AG04449 (cell line): ENCODE data around the gene PLA2G5.

Source experiments
- CTCF ChIA-PET: fragments of 350-600 bp; formaldehyde crosslinking; extraction: SDS; loops from one replicate; lab custom pipeline; 2021; ENCODE audit warnings: antibody characterized with exemption; lab: Yijun Ruan, JAX
- POLR2A ChIA-PET: fragments of 400-600, 350-600 bp; formaldehyde crosslinking; extraction: SDS; loops from one replicate; lab custom pipeline; 2020; ENCODE audit warnings: antibody characterized with exemption, inconsistent platforms; lab: Yijun Ruan, JAX
- DNase-seq: peaks from one replicate; pipeline ENCODE4 v3.0.0-alpha.2; 2010; ENCODE audit warnings: low read depth, low spot score
- H3K4me3 ChIP-seq: 2 replicates; pipeline ENCODE4 v1.5.1; 2011; ENCODE audit warnings: low read depth, mild to moderate bottlenecking, control low read depth, low read length
- CTCF ChIP-seq: IDR thresholded peaks from one replicate; pipeline ENCODE4 v1.5.1; 2011; ENCODE audit warnings: mild to moderate bottlenecking, moderate library complexity, low read length, control low read depth, inconsistent platforms; ENCODE audit not compliant: insufficient read depth; ENCODE audit errors: missing control alignments

PLA2G5 gene

GRCh38 chr1:20072771-20073170 is 2.8 kb downstream of the PLA2G5 start:
- no peak overlapping the region for H3K4me3 ChIP-seq
- no peak for TF ChIP-seq CTCF
- ChIA-PET CTCF (no interaction called here), POLR2A (no interaction called here)
- DNase-seq = no peak

DNA sequence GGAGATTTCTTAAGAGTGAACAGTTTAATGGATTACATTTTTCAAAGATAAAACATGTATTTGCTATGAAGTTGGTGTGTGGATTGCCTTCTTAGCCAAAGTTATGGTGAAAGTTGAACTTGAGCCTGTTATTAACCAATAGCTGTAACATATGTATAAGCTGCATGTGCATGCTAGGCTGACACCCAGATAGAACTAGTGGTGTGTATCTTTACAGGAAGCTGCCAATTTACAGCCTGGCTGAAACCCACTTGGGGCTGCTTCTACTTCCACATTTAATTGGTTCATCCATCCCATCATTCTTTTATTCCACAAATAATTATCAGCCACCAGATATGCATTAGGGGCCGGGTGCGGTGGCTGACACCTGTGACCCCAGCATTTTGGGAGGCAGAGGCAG is 3.3 kb downstream of the PLA2G5 start:
- TF ChIP-seq CTCF = no peak
- CTCF ChIA-PET = no interaction called here
- DNase-seq = no peak
- no peak overlapping the region for H3K4me3 ChIP-seq
- POLR2A ChIA-PET = no interaction called here

- DNase-seq = no peak
- POLR2A ChIA-PET = no interaction called here
- TF ChIP-seq CTCF = no peak
- CTCF ChIA-PET = interaction anchor here (1.0 to 1.1 kb wide), 2 partner anchors 9 to 410 kb away, joined by 3 read pairs; no protein-coding TSS in a partner anchor
- H3K4me3 ChIP-seq = no peak overlapping the region
These were observed 4.2 kb downstream of the PLA2G5 start for GRCh38 chr1:20074055-20074724.

DNA sequence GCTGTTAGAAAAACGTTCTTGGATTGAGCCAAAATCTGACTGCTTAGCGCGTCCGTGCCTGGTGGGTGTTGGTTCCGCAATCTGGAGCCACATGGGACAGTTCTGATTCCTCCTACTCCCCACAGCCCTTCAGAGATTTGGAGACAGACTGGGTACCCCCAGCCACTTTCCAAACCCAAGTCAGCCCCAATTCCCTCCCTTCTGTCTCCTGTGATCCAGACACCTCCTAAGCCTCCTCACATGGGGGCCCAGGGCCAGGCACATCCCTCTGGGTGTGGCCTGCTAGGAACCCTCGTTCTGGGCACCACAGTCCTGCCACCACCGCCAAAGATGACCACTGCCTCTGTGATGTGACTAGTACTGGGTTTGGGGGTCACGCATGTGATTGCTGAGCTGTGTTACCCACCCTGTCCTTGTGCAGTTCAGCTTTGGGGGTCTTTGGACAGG is 4.8 kb downstream of the PLA2G5 start:
- no peak overlapping the region for H3K4me3 ChIP-seq
- DNase-seq = no peak
- ChIA-PET CTCF (interaction anchor here (1.0 to 1.2 kb wide), 4 partner anchors 9 to 409 kb away, joined by 3 to 5 read pairs (median 3); no protein-coding TSS in a partner anchor), POLR2A (no interaction called here)
- no peak for TF ChIP-seq CTCF

GRCh38 chr1:20075345-20075744 is 5.4 kb downstream of the PLA2G5 start:
- H3K4me3 ChIP-seq = no peak overlapping the region
- ChIA-PET POLR2A (no interaction called here), CTCF (interaction anchor here (1.2 kb wide), 2 partner anchors 10 to 138 kb away, joined by 3 to 5 read pairs; no protein-coding TSS in a partner anchor)
- no peak for TF ChIP-seq CTCF
- DNase-seq = no peak

GRCh38 chr1:20076223-20076622 is 6.2 kb downstream of the PLA2G5 start:
- CTCF ChIA-PET = interaction anchor here (1.2 kb wide), 2 partner anchors 11 to 137 kb away, joined by 3 to 5 read pairs; no protein-coding TSS in a partner anchor
- no peak overlapping the region for H3K4me3 ChIP-seq
- no peak for DNase-seq
- POLR2A ChIA-PET = no interaction called here
- TF ChIP-seq CTCF = no peak
